Neuron (in vitro differentiated cells): Measurements from ENCODE around the gene BEX4.
"Not testable (repeated sequence)": the region's sequence is repeated elsewhere in the genome, so short reads cannot be mapped to it uniquely, and the experiment has no call there.

Experiments
- H2AFZ ChIP-seq: one replicate; pipeline ENCODE4 v1.6.1; 2013; ENCODE audit warnings: low read depth, mild to moderate bottlenecking, inconsistent platforms, low read length, moderate library complexity
- H3K27me3 ChIP-seq: one replicate; pipeline ENCODE4 v1.6.1; 2013; ENCODE audit warnings: low read length; ENCODE audit not compliant: insufficient read depth
- H3K36me3 ChIP-seq: one replicate; pipeline ENCODE4 v1.6.1; 2013; ENCODE audit warnings: low read length; ENCODE audit not compliant: insufficient read depth
- H3K4me1 ChIP-seq: one replicate; pipeline ENCODE4 v1.6.1; 2013; ENCODE audit warnings: low read length; ENCODE audit not compliant: insufficient read depth
- H3K4me3 ChIP-seq: 2 replicates; pipeline ENCODE4 v1.5.1; 2013; ENCODE audit warnings: mild to moderate bottlenecking, low read length, moderate library complexity
- H3K9me3 ChIP-seq: one replicate; pipeline ENCODE4 v1.6.1; 2013; ENCODE audit warnings: low read length

BEX4 gene

GRCh38 chrX:103212749-103213457 lies 2.0 kb upstream of the BEX4 start:
- Histone ChIP-seq H3K4me1 (peaks cover 5% of the 10 kb centered on the region), H3K36me3 (peaks cover 14% of the 10 kb centered on the region), H3K9me3 (no peaks in the 10 kb centered on the region), H2AFZ (no peak overlapping the region), H3K4me3 (no peak overlapping the region), H3K27me3 (no peaks in the 10 kb centered on the region)

- no peaks in the 10 kb centered on the region for H3K9me3 ChIP-seq
- H3K36me3 ChIP-seq = peaks cover 14% of the 10 kb centered on the region
- H3K4me1 ChIP-seq = peaks cover 5% of the 10 kb centered on the region
- peak overlapping the region; percentile 71 for H2AFZ ChIP-seq
- H3K4me3 ChIP-seq = peak overlapping the region; percentile 84
- no peaks in the 10 kb centered on the region for H3K27me3 ChIP-seq
These were observed 600 bp downstream of the BEX4 start for GRCh38 chrX:103215425-103215991.

GRCh38 chrX:103220511-103221323 lies 5.8 kb downstream of the BEX4 start:
- Histone ChIP-seq H3K27me3 (no peaks in the 10 kb centered on the region), H2AFZ (no peak overlapping the region), H3K4me1 (peaks cover 5% of the 10 kb centered on the region), H3K4me3 (no peak overlapping the region), H3K36me3 (peaks cover 14% of the 10 kb centered on the region), H3K9me3 (no peaks in the 10 kb centered on the region)

- H2AFZ ChIP-seq, H3K4me1 ChIP-seq, H3K4me3 ChIP-seq, H3K9me3 ChIP-seq, H3K36me3 ChIP-seq: not testable (repeated sequence)
- H3K27me3 ChIP-seq = peaks cover 13% of the 10 kb centered on the region
These were observed 11.0 kb downstream of the BEX4 start for GRCh38 chrX:103225918-103226317.

- H3K36me3 ChIP-seq = no peaks in the 10 kb centered on the region
- peaks cover 17% of the 10 kb centered on the region for H3K27me3 ChIP-seq
- H2AFZ ChIP-seq = no peak overlapping the region
- H3K4me1 ChIP-seq = no peaks in the 10 kb centered on the region
- no peaks in the 10 kb centered on the region for H3K9me3 ChIP-seq
- no peak overlapping the region for H3K4me3 ChIP-seq
These were observed 18.4 kb downstream of the BEX4 start for GRCh38 chrX:103233263-103233662.

GRCh38 chrX:103234869-103235268 lies 20.0 kb downstream of the BEX4 start:
- no peak overlapping the region for H2AFZ ChIP-seq
- no peaks in the 10 kb centered on the region for H3K9me3 ChIP-seq
- peaks cover 11% of the 10 kb centered on the region for H3K27me3 ChIP-seq
- H3K36me3 ChIP-seq = no peaks in the 10 kb centered on the region
- no peaks in the 10 kb centered on the region for H3K4me1 ChIP-seq
- no peak overlapping the region for H3K4me3 ChIP-seq

- H2AFZ ChIP-seq, H3K4me3 ChIP-seq, H3K4me1 ChIP-seq, H3K36me3 ChIP-seq, H3K9me3 ChIP-seq, H3K27me3 ChIP-seq: not testable (repeated sequence)
These were observed 20.7 kb downstream of the BEX4 start for GRCh38 chrX:103235608-103236007.

GRCh38 chrX:103236296-103236695 lies 21.4 kb downstream of the BEX4 start:
- Histone ChIP-seq H3K27me3 (peaks cover 2% of the 10 kb centered on the region), H3K4me3 (no peak overlapping the region), H2AFZ (no peak overlapping the region), H3K36me3 (no peaks in the 10 kb centered on the region), H3K4me1 (no peaks in the 10 kb centered on the region), H3K9me3 (no peaks in the 10 kb centered on the region)

GRCh38 chrX:103240155-103240554 lies 25.2 kb downstream of the BEX4 start:
- no peaks in the 10 kb centered on the region for H3K36me3 ChIP-seq
- H3K9me3 ChIP-seq = no peaks in the 10 kb centered on the region
- H2AFZ ChIP-seq = no peak overlapping the region
- H3K4me1 ChIP-seq = no peaks in the 10 kb centered on the region
- peaks cover 8% of the 10 kb centered on the region for H3K27me3 ChIP-seq
- H3K4me3 ChIP-seq = no peak overlapping the region

- Histone ChIP-seq H3K4me1 (peaks cover 2% of the 10 kb centered on the region), H3K4me3 (no peak overlapping the region), H3K9me3 (no peaks in the 10 kb centered on the region), H3K27me3 (no peaks in the 10 kb centered on the region), H3K36me3 (no peaks in the 10 kb centered on the region), H2AFZ (no peak overlapping the region)
These were observed 33.6 kb downstream of the BEX4 start for GRCh38 chrX:103248553-103248952.

GRCh38 chrX:103249805-103250204 lies 34.9 kb downstream of the BEX4 start:
- no peak overlapping the region for H3K4me3 ChIP-seq
- no peaks in the 10 kb centered on the region for H3K27me3 ChIP-seq
- no peak overlapping the region for H2AFZ ChIP-seq
- H3K4me1 ChIP-seq = peaks cover 4% of the 10 kb centered on the region
- H3K9me3 ChIP-seq = no peaks in the 10 kb centered on the region
- no peaks in the 10 kb centered on the region for H3K36me3 ChIP-seq

GRCh38 chrX:103250977-103251376 lies 36.1 kb downstream of the BEX4 start:
- H3K36me3 ChIP-seq = no peaks in the 10 kb centered on the region

GRCh38 chrX:103253608-103254007 lies 38.7 kb downstream of the BEX4 start:
- H2AFZ ChIP-seq = peak overlapping the region; percentile 4
- H3K4me3 ChIP-seq = peak overlapping the region; percentile 77
- no peaks in the 10 kb centered on the region for H3K9me3 ChIP-seq
- H3K36me3 ChIP-seq = no peaks in the 10 kb centered on the region
- peaks cover 9% of the 10 kb centered on the region for H3K27me3 ChIP-seq
- peaks cover 4% of the 10 kb centered on the region for H3K4me1 ChIP-seq

More at GRCh38 chrX:103250977-103251376, 36.1 kb downstream of the BEX4 start:
- Histone ChIP-seq H3K9me3 (no peaks in the 10 kb centered on the region), H2AFZ (no peak overlapping the region), H3K4me1 (peaks cover 4% of the 10 kb centered on the region), H3K4me3 (no peak overlapping the region), H3K27me3 (no peaks in the 10 kb centered on the region)
